LNCaP clone FGC (cell line): ENCODE results near the gene NR3C2.

Source experiments
- DNase-seq: peaks from one replicate; pipeline ENCODE4 v3.0.0-alpha.2; 2011; ENCODE audit warnings: low read depth
- H3K4me3 ChIP-seq: 2 replicates; pipeline ENCODE4 v1.5.1; 2011; ENCODE audit warnings: mild to moderate bottlenecking, low read depth, low read length, control low read depth
- TF ChIP-seq, protein P1 (sequence below): IDR thresholded peaks from 2 replicates; pipeline ENCODE4 v1.5.1; 2012; ENCODE audit warnings: mild to moderate bottlenecking; ENCODE audit not compliant: control insufficient read depth, insufficient read depth; ENCODE audit errors: extremely low read depth

NR3C2 gene

DNA sequence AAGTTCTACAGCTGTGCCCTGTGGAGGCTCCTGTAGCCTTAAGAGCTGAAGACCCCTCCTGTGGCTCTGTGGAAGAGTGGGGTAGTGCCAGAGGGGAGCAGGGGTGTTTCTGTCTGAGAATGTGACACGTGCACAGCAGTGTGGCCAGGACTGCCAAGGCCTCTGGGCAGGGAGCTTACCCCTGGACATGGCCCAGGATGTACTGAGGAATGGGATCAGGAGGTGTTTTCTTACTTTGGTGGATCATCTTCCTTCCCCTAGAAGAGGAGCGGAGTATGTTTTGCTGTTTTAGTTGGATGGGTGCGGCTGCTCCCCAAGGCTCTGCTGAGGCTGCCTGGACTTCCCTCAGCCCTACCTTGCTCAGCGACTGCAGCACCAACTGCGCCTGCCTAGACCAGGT lies 367.8 kb downstream of the NR3C2 start:
- H3K4me3 ChIP-seq, result no peak overlapping the region
- no peak for DNase-seq
- TF ChIP-seq, protein P1, sequence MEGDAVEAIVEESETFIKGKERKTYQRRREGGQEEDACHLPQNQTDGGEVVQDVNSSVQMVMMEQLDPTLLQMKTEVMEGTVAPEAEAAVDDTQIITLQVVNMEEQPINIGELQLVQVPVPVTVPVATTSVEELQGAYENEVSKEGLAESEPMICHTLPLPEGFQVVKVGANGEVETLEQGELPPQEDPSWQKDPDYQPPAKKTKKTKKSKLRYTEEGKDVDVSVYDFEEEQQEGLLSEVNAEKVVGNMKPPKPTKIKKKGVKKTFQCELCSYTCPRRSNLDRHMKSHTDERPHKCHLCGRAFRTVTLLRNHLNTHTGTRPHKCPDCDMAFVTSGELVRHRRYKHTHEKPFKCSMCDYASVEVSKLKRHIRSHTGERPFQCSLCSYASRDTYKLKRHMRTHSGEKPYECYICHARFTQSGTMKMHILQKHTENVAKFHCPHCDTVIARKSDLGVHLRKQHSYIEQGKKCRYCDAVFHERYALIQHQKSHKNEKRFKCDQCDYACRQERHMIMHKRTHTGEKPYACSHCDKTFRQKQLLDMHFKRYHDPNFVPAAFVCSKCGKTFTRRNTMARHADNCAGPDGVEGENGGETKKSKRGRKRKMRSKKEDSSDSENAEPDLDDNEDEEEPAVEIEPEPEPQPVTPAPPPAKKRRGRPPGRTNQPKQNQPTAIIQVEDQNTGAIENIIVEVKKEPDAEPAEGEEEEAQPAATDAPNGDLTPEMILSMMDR, result no peak

DNA sequence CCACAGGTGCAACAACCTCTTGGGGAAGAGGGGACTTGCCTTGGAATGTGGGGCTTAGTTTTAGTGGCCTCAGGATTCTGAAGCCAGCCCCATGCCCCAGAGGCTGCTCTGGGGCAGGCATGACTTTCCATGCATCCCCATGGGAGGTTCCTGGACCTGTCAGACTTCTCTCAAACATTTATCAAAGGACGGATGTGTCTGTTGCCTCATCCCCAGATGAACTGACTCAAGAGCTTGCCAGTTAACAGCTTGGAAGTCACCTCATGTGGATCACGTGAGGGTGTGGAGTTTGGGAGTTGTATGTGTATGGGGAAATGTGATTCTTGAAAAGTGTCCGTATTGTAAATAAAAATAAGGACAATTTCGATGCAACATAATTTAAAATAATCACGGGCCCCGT lies 368.9 kb downstream of the NR3C2 start:
- TF ChIP-seq, protein P1, result no peak
- no peak overlapping the region for H3K4me3 ChIP-seq
- no peak for DNase-seq

DNA sequence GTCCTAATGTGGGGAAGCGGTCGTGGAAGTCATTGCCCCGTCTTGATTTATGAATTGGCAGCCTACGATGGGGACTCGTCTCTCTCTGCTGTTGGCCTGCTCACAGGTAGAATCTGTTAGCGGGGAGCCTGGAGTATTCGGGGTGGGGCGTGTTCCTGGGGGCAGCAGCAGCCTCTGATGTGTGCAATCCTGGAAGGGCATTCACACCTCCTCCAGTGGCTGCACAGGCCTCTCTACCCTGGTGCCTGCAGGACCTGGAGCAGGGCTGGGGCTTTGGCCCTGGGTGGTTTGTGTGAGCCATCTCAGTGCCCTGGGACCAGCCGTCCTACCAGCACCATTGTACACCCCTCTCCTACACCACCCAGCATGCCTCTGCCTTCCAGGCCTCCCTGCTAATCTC lies 369.4 kb downstream of the NR3C2 start:
- TF ChIP-seq, protein P1, result no peak
- no peak for DNase-seq
- H3K4me3 ChIP-seq, result no peak overlapping the region

DNA sequence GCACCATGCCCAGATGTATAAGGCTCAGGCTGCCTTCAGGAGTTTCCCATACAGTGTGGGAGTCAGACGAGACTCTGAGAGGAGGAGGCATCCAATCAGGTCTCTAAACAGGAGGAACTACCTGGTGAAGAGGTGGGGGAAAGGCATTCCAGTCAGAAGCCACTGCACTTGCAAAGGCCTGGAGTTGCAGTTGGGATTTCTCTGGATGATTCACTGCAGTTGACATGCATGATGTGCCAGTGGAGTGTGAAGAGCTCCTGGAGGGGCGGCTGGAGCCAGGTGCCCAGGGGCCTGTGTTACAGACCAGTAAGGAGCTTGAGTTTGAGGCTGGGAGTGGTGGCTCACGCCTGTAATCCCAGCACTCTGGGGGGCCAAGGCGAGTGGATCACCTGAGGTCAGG lies 371.2 kb downstream of the NR3C2 start:
- TF ChIP-seq, protein P1, result no peak
- no peak overlapping the region for H3K4me3 ChIP-seq
- DNase-seq, result no peak

DNA sequence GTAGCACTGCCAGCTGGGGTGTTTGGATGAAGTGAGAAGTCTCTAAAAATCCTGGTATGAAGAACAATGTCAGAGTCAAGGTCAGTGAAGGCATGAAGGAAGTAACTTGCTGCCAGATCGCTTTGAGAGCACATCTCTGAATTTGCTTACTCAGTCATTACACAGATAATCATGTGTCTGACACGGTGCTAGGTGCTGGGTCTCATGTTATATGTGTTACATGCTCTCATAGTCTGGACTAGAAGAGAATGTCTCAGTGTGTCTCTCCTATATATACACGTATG lies 372.4 kb downstream of the NR3C2 start:
- H3K4me3 ChIP-seq, result no peak overlapping the region
- DNase-seq, result no peak
- TF ChIP-seq, protein P1, result no peak

DNA sequence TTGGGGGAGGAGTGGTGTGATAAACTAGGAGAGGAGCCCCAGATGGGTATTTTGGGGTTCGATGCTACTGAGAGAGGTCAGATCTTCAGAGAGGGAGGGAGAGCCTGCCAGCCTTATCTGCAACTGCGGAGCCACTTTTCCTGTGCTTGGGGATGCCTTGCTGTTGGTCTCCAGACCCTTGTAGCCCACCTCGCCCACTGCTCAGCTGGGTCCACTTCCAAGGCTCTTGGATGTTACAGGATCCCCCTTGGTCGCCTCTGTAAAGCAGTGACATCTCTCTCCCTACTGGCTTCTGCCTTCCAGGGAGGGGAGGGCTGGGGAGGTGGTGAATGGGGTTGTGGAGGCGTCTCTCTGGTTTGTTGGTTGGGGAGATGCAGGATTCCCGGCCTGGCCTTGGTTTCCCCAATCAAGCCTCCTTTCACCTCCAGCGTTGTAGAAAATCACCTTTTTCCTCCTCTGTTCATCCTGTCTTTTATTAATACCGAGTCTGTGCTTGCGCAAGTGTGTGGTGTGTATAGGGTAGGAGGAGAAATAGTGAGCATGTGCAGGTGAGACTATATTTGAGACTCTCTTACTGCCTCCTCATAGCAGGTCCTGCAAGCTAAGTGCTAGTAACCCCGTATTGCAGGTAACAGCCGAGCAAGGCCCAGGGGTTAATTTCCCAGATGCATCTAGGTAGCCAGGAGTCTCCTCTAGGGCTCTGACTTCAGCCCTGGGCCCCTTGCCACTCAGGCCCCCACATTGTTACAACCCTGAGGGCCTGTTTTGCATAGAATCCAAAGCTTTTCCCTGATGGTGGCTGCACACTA lies 372.9 kb downstream of the NR3C2 start:
- DNase-seq, result no peak
- TF ChIP-seq, protein P1, result no peak
- H3K4me3 ChIP-seq, result no peak overlapping the region
